K562 (cell line): ENCODE data around the gene THAP2. TPM values are rescaled to one million over a fixed set of nuclear protein-coding genes. Genes with fewer than 3 reads are reported as not detected.
A peak's percentile ranks its signal among the peaks of the same experiment; 100 is the strongest.

Source experiments
- ATAC-seq: fragments of 200-7000 bp; cut with Tn5 transposase; 3 replicates; pipeline ENCODE4 v1.9.1; 2020; ENCODE audit warnings: moderate library complexity
- BruUV-seq: library from RNA; stranded (reverse); fragments of 400-500 nt; replicated peaks from 2 replicates; lab custom pipeline; 2021; lab: Mats Ljungman, UMichigan
- CTCF ChIA-PET: fragments of 300-600 bp; formaldehyde crosslinking; extraction: SDS; loops from one replicate; lab custom pipeline; 2021; ENCODE audit warnings: low intra/inter-chr PET ratio; lab: Yijun Ruan, JAX
- POLR2A ChIA-PET: fragments of 300-600, 350-650 bp; sonication (Branson Sonifier 250); formaldehyde crosslinking; extraction: SDS; loops from one replicate; lab custom pipeline; 2021; ENCODE audit warnings: antibody characterized with exemption, inconsistent platforms; lab: Yijun Ruan, JAX
- DNase-seq, 4 experiments: peaks; one replicate each; pipeline versions ENCODE4 v3.0.0 to v3.0.0-alpha.2; 2011 to 2018; ENCODE audit warnings: low spot score in 3 of 4, mixed read lengths in 3 of 4; ENCODE audit errors: extremely low read depth in 1 of 4
- FAIRE-seq: peaks from 2 replicates; lab custom pipeline; 2011; peaks lifted over from hg19 to GRCh38; lab: Jason Lieb, UNC
- H2AFZ ChIP-seq: 2 replicates; pipeline ENCODE4 v1.6.0; 2011; ENCODE audit warnings: low read depth, low read length, control low read depth, inconsistent platforms
- H3K27ac ChIP-seq: fragments of 200-600 bp; 3 replicates; pipeline ENCODE4 v1.8.0; 2011; ENCODE audit warnings: low read depth, mild to moderate bottlenecking, control low read depth, inconsistent platforms, low read length, moderate library complexity, mixed read lengths; ENCODE audit errors: extremely low read depth
- H3K27me3 ChIP-seq, 2 experiments: fragments of 300-600 bp in 1 of 2; 2 replicates in 1 of 2; 3 replicates in 1 of 2; pipeline versions ENCODE4 v1.6.0 to v1.8.0; 2011; ENCODE audit warnings: inconsistent platforms in 2 of 2, low read length in 2 of 2, mild to moderate bottlenecking in 1 of 2, mixed read lengths in 1 of 2, moderate library complexity in 1 of 2; ENCODE audit not compliant: control insufficient read depth in 2 of 2, insufficient read depth in 2 of 2
- H3K36me3 ChIP-seq: fragments of 300-600 bp; 3 replicates; pipeline ENCODE4 v1.8.0; 2011; ENCODE audit warnings: mild to moderate bottlenecking, low read length, inconsistent platforms; ENCODE audit not compliant: control insufficient read depth, insufficient read depth
- H3K4me1 ChIP-seq, 2 experiments: fragments of 200-600 bp in 1 of 2; replicated peaks in 1 of 2; 2 replicates in 1 of 2; 3 replicates in 1 of 2; pipeline versions ENCODE4 v1.5.1 to v1.8.0; 2011; ENCODE audit warnings: inconsistent platforms in 2 of 2, low read length in 2 of 2, mild to moderate bottlenecking in 1 of 2, mixed read lengths in 1 of 2, moderate library complexity in 1 of 2; ENCODE audit not compliant: control insufficient read depth in 2 of 2, insufficient read depth in 2 of 2
- H3K4me2 ChIP-seq: 2 replicates; pipeline ENCODE4 v1.6.1; 2011; ENCODE audit warnings: low read length, control low read depth, inconsistent platforms, mixed read lengths; ENCODE audit not compliant: insufficient read depth
- H3K4me3 ChIP-seq: fragments of 200-600 bp; sonication (generic), shearing (Covaris generic); 2 replicates; pipeline ENCODE4 v1.5.1; 2016; ENCODE audit warnings: control low read depth, inconsistent platforms
- H3K79me2 ChIP-seq: fragments of 200-600 bp; 3 replicates; pipeline ENCODE4 v1.8.0; 2011; ENCODE audit warnings: low read length, inconsistent platforms; ENCODE audit not compliant: control insufficient read depth, insufficient read depth
- H3K9ac ChIP-seq, 2 experiments: 2 replicates each; pipeline versions ENCODE4 v1.6.0 to v1.6.1; 2011; ENCODE audit warnings: low read depth in 2 of 2, low read length in 2 of 2, control low read depth in 1 of 2, inconsistent platforms in 1 of 2, mild to moderate bottlenecking in 1 of 2, mixed read lengths in 1 of 2; ENCODE audit not compliant: insufficient read depth in 1 of 2
- H3K9me1 ChIP-seq: one replicate; pipeline ENCODE4 v1.6.0; 2011; ENCODE audit warnings: inconsistent platforms, mild to moderate bottlenecking, low read length, moderate library complexity; ENCODE audit not compliant: control insufficient read depth, insufficient read depth
- H3K9me3 ChIP-seq: replicated peaks from 2 replicates; pipeline ENCODE4 v1.5.1; 2011; ENCODE audit warnings: low read depth, low read length, inconsistent platforms; ENCODE audit not compliant: control insufficient read depth, insufficient read depth
- H4K20me1 ChIP-seq: replicated peaks from 2 replicates; pipeline ENCODE4 v1.6.1; 2011; ENCODE audit warnings: low read length, inconsistent platforms, mixed read lengths; ENCODE audit not compliant: control insufficient read depth, insufficient read depth
- CREB1 ChIP-seq, 2 experiments: sonication (generic) in 1 of 2; formaldehyde crosslinking in 1 of 2; IDR thresholded peaks; 2 replicates each; pipeline versions ENCODE4 v1.6.1 to v1.8.0; 2012 to 2022; ENCODE audit warnings: inconsistent platforms in 1 of 2, mild to moderate bottlenecking in 1 of 2, missing genetic modification reagents in 1 of 2, moderate library complexity in 1 of 2
- WGBS: fragments of 100-300 bp; shearing (Covaris generic); methylation state at CpG from one replicate; pipeline ENCODE4 v1.1.6; 2016; ENCODE audit warnings: low coverage, mixed read lengths; ENCODE audit not compliant: insufficient coverage; ENCODE audit errors: missing lambda C conversion rate; 5-methylcytosine and 5-hydroxymethylcytosine counted together
- in situ Hi-C: fragments of 300-500 bp; cut with MboI; formaldehyde crosslinking; loops from 4 replicates; pipeline ENCODE4 v1.15.0; 2018; ENCODE audit warnings: inconsistent platforms, mixed read lengths
- intact Hi-C: fragments of 100-400 bp; cut with micrococcal nuclease; formaldehyde crosslinking; loops from 2 replicates; pipeline ENCODE4 v1.14.2; 2022
- polyA plus RNA-seq, 8 experiments: library from polyadenylated mRNA; depleted of rRNA in 4 of 8; stranded (reverse) in 5 of 8; unstranded in 3 of 8; fragments of >200 nt; fragmentation: Nextera tagmentation in 2 of 8; fragmentation: Illumina TruSeq in 1 of 8; extraction: Ambion mirVana in 2 of 8; extraction: Trizol in 1 of 8; gene quantifications; 2 replicates each; pipeline versions ENCODE4 v1.2.1 to v1.2.3, GENCODE V29; 2011 to 2014; ENCODE audit warnings: inconsistent platforms in 1 of 8, missing spikeins in 1 of 8
- total RNA-seq, 7 experiments: library from RNA; depleted of rRNA in 6 of 7; stranded (reverse); fragments of >200 nt in 6 of 7; fragmentation: Illumina TruSeq in 2 of 7; extraction: Trizol in 2 of 7; gene quantifications; 2 replicates each; pipeline versions ENCODE4 v1.2.1 to v1.2.3, GENCODE V29; 2011 to 2021; ENCODE audit warnings: low replicate concordance in 1 of 7
- TF ChIP-seq, protein P1 (sequence below): fragments of 250-450 bp; sonication (Bioruptor Pico); IDR thresholded peaks from 2 replicates; pipeline ENCODE4 v1.5.0; 2020; ENCODE audit warnings: mild to moderate bottlenecking
- TF ChIP-seq, protein P2 (sequence below): fragments of 250-450 bp; sonication (Bioruptor Pico); IDR thresholded peaks from 2 replicates; pipeline ENCODE4 v1.9.0; 2021; ENCODE audit warnings: mild to moderate bottlenecking

THAP2 gene
- total and polyA plus RNA-seq, 9 of the 15 experiments (the other 6 are each of a cell fraction or from before 2014, with no cell fraction given): 1.8 to 18.9 (median 7.3) TPM

DNA sequence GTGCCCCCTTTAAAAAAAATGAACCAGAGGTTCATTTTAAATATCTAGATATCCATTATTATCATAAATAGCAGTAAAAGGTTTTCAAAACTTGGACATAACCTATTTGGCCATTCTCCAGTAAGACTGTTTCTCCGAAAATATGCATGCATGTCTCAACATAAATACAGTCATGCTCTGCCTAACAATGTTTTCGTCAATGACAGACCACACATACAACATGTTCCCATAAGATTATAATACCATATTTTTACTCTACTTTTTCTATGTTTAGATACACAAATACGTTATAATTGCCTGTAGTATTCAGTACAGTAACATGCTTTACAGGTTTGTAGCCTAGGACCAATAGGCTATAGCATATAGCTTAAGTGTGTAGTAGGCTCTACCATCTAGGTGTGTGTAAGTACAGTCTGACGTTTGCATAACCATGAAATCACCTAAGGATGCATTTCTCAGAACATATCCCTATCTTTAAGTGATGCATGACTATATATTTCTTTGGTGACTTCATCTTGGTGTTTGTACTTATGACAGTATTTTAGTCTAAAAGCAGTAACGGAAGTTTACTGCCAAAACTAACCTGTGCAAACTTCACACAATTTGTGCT is 25.0 kb downstream of the THAP2 start:
- H3K9me1 ChIP-seq: no peaks in the 10 kb centered on the region

More for the DNA sequence above, 25.0 kb downstream of the THAP2 start:
- Histone ChIP-seq H3K4me3 (no peak overlapping the region), H3K4me1 (peaks cover 7 to 10% of the 10 kb centered on the region in 2 experiments; a peak in 2 of 5 replicates), H3K9ac (peak overlapping the region in 1 of 2 experiments; percentile 85; a peak in 1 of 4 replicates), H3K36me3 (0 out of 3 replicates have a peak, but pooled peaks cover 3% of the 10 kb centered on the region), H3K4me2 (peak overlapping the region; percentile 85), H4K20me1 (no peaks in the 10 kb centered on the region), H3K27ac (no peak overlapping the region), H3K9me3 (no peaks in the 10 kb centered on the region), H3K79me2 (peaks cover 22% of the 10 kb centered on the region), H2AFZ (peak overlapping the region; percentile 98), H3K27me3 (no peaks in the 10 kb centered on the region)
- FAIRE-seq (no peak), ATAC-seq (no peak), DNase-seq (no peak)
- TF ChIP-seq CREB1 (IDR thresholded peaks at IDR 0.05) (0 out of 2 replicates have a peak, but pooled peaks have one; percentile 18), CREB1 (CRISPR knock-in tag; IDR thresholded peaks at IDR 0.05) (no peak)
- TF ChIP-seq, protein P1, sequence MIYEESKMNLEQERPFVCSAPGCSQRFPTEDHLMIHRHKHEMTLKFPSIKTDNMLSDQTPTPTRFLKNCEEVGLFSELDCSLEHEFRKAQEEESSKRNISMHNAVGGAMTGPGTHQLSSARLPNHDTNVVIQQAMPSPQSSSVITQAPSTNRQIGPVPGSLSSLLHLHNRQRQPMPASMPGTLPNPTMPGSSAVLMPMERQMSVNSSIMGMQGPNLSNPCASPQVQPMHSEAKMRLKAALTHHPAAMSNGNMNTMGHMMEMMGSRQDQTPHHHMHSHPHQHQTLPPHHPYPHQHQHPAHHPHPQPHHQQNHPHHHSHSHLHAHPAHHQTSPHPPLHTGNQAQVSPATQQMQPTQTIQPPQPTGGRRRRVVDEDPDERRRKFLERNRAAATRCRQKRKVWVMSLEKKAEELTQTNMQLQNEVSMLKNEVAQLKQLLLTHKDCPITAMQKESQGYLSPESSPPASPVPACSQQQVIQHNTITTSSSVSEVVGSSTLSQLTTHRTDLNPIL (CRISPR knock-in tag): no peak
- TF ChIP-seq, protein P2, sequence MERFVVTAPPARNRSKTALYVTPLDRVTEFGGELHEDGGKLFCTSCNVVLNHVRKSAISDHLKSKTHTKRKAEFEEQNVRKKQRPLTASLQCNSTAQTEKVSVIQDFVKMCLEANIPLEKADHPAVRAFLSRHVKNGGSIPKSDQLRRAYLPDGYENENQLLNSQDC (CRISPR knock-in tag): no peak
- intact Hi-C loops: no loop called here
- in situ Hi-C loops: no loop called here
- 31% methylated on average over 5 of the region's 5 CpGs for WGBS
- ChIA-PET CTCF (no interaction called here), POLR2A (no interaction called here)
- BruUV-seq: no TSS peak
